Keratinocyte (primary cell): Measurements from ENCODE around the gene OR2V2.

Experiments used
- CTCF ChIP-seq, 3 experiments: IDR thresholded peaks in 1 of 3; conservative IDR thresholded peaks in 1 of 3; optimal IDR thresholded peaks in 1 of 3; 2 replicates in 2 of 3; 3 replicates in 1 of 3; pipeline versions ENCODE3 to v1.5.1; 2011; ENCODE audit warnings: low read length in 3 of 3, mild to moderate bottlenecking in 3 of 3, moderate library complexity in 2 of 3, control low read depth in 1 of 3, inconsistent platforms in 1 of 3; ENCODE audit not compliant: insufficient read depth in 2 of 3; ENCODE audit errors: extremely low read depth in 1 of 3
- EZH2 ChIP-seq: IDR thresholded peaks from one replicate; pipeline ENCODE4 v1.6.1; 2012; ENCODE audit warnings: inconsistent platforms, mild to moderate bottlenecking, low read length, moderate library complexity

GRCh38 chr5:181207214-181207959 lies 60.0 kb downstream of the OR2V2 start:
- TF ChIP-seq EZH2 (no peak), CTCF (optimal IDR thresholded peaks at IDR 0.05 in 1 of 3, IDR thresholded peaks at IDR 0.05 in 1 of 3, conservative IDR thresholded peaks at IDR 0.05 in 1 of 3; ENCODE audit: extremely low read depth in 1 of 3, insufficient read depth in 2 of 3, low read length in 3 of 3) (no peak)
